HG02840 (cell line): Measurements from ENCODE around the gene ARL2BP.
"Not testable (repeated sequence)": the region's sequence is repeated elsewhere in the genome, so short reads cannot be mapped to it uniquely, and the experiment has no call there.

Source experiments
- ATAC-seq: cut with Tn5 transposase; IDR thresholded peaks from one replicate; pipeline ENCODE4 v1.9.1; 2021; ENCODE audit warnings: mild to moderate bottlenecking, moderate library complexity, moderate number of reproducible peaks; ENCODE audit not compliant: unreplicated experiment, low FRiP score

Gene ARL2BP

GRCh38 chr16:57262841-57263540, 17.9 kb downstream of the ARL2BP start:
- ATAC-seq = no peak

GRCh38 chr16:57263541-57264351, 18.7 kb downstream of the ARL2BP start:
- no peak for ATAC-seq

- no peak for ATAC-seq
These were observed 19.3 kb downstream of the ARL2BP start for GRCh38 chr16:57264381-57264780.

GRCh38 chr16:57264950-57265371, 19.9 kb downstream of the ARL2BP start:
- ATAC-seq = no peak

GRCh38 chr16:57265850-57266530, 20.9 kb downstream of the ARL2BP start:
- no peak for ATAC-seq

- ATAC-seq = no peak
These were observed 21.6 kb downstream of the ARL2BP start for GRCh38 chr16:57266531-57267260.

- ATAC-seq = not testable (repeated sequence)
These were observed 22.3 kb downstream of the ARL2BP start for GRCh38 chr16:57267343-57267742.

- ATAC-seq = no peak
These were observed 24.0 kb downstream of the ARL2BP start for GRCh38 chr16:57268804-57269800.

GRCh38 chr16:57270221-57271062, 25.4 kb downstream of the ARL2BP start:
- ATAC-seq = no peak

- ATAC-seq = no peak
These were observed 25.9 kb downstream of the ARL2BP start for GRCh38 chr16:57271063-57271345.

- ATAC-seq = no peak
These were observed 26.9 kb downstream of the ARL2BP start for GRCh38 chr16:57271867-57272495.

GRCh38 chr16:57273359-57273758, 28.3 kb downstream of the ARL2BP start:
- ATAC-seq = no peak

GRCh38 chr16:57273826-57274225, 28.8 kb downstream of the ARL2BP start:
- no peak for ATAC-seq

GRCh38 chr16:57275946-57276345, 30.9 kb downstream of the ARL2BP start:
- ATAC-seq = not testable (repeated sequence)

- no peak for ATAC-seq
These were observed 31.5 kb downstream of the ARL2BP start for GRCh38 chr16:57276596-57276995.

- no peak for ATAC-seq
These were observed 32.5 kb downstream of the ARL2BP start for GRCh38 chr16:57277586-57277985.

GRCh38 chr16:57278494-57278893, 33.4 kb downstream of the ARL2BP start:
- no peak for ATAC-seq
